ENCODE measurements around the gene ECHDC3.
"Not testable (repeated sequence)": the region's sequence is repeated elsewhere in the genome, so short reads cannot be mapped to it uniquely, and the experiment has no call there.

DNA sequence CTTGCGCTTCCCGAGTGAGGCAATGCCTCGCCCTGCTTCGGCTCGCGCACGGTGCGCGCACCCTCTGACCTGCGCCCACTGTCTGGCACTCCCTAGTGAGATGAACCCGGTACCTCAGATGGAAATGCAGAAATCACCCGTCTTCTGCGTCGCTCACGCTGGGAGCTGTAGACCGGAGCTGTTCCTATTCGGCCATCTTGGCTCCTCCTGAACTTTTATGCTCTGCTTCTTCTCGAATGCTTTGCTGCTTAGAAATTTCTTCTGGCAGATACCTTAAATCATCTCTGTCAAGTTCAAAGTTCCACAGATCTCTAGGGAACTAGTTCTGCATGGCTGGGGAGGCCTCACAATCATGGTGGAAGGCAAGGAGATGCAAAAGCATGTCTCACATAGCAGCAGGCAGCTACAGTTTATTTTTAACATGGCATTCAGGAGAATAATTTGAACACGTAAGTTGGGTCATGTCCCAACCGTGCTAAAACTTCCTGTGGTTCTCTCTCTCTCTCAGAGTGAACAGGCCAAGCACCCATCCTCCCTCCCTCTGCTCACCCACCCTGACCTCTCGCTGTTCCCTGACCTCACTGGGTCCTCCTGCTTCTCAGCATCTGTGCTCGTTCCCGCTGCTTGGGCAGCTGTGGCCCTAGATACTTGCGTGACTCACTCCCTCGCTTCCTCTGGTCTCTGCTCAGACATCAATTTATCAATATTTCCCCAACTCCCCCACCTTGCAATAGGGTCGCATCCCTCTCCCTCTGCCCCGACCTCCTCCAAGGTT, 4.7 kb upstream of the ECHDC3 start:
- TF ChIP-seq, protein P1, sequence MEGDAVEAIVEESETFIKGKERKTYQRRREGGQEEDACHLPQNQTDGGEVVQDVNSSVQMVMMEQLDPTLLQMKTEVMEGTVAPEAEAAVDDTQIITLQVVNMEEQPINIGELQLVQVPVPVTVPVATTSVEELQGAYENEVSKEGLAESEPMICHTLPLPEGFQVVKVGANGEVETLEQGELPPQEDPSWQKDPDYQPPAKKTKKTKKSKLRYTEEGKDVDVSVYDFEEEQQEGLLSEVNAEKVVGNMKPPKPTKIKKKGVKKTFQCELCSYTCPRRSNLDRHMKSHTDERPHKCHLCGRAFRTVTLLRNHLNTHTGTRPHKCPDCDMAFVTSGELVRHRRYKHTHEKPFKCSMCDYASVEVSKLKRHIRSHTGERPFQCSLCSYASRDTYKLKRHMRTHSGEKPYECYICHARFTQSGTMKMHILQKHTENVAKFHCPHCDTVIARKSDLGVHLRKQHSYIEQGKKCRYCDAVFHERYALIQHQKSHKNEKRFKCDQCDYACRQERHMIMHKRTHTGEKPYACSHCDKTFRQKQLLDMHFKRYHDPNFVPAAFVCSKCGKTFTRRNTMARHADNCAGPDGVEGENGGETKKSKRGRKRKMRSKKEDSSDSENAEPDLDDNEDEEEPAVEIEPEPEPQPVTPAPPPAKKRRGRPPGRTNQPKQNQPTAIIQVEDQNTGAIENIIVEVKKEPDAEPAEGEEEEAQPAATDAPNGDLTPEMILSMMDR (conservative IDR thresholded peaks at IDR 0.05; ENCODE audit: low read length) = not testable (repeated sequence)
- TF ChIP-seq EZH2phosphoT487 (IDR thresholded peaks at IDR 0.05; ENCODE audit: borderline replicate concordance, low read depth, low read length) = not testable (repeated sequence)
